Subcutaneous adipose tissue (tissue), 4 donors: Measurements from ENCODE around the gene TMTC3. TPM values are rescaled to one million over a fixed set of nuclear protein-coding genes. Genes with fewer than 3 reads are reported as not detected.

Source experiments
- total RNA-seq, 4 donors: library from RNA; depleted of rRNA; stranded (reverse); fragments of >200 nt; gene quantifications; one replicate each; pipeline ENCODE4 v1.1.0, GENCODE V29; 2016
- TF ChIP-seq, protein P1 (sequence below): fragments of 450-650 bp; IDR thresholded peaks from one replicate; pipeline ENCODE4 v1.5.1; 2016; ENCODE audit warnings: low read depth, mild to moderate bottlenecking, control low read depth, antibody characterized with exemption, moderate library complexity

TMTC3 gene
- total RNA-seq, 4 donors from 2014 or later: 9.4 to 20.9 (median 11.9) TPM

DNA sequence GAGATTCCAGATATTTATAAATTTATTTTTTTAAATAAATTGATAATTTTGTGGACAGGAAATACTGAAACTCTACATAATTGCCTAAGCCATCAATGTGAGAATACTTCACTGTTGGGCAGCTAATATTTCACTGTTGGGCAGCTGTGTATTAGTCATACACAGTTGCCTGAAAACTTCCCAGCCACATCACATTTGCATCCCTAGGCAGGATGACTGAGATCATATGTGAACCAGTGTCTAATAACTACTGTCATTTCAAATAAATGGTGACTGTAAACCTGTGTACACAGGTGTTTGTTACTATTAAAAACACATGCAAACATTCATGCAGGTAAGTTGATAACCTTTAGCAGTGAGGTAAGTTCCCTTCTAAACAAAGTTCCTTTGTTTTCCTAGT, 43.9 kb downstream of the TMTC3 start:
- TF ChIP-seq, protein P1, sequence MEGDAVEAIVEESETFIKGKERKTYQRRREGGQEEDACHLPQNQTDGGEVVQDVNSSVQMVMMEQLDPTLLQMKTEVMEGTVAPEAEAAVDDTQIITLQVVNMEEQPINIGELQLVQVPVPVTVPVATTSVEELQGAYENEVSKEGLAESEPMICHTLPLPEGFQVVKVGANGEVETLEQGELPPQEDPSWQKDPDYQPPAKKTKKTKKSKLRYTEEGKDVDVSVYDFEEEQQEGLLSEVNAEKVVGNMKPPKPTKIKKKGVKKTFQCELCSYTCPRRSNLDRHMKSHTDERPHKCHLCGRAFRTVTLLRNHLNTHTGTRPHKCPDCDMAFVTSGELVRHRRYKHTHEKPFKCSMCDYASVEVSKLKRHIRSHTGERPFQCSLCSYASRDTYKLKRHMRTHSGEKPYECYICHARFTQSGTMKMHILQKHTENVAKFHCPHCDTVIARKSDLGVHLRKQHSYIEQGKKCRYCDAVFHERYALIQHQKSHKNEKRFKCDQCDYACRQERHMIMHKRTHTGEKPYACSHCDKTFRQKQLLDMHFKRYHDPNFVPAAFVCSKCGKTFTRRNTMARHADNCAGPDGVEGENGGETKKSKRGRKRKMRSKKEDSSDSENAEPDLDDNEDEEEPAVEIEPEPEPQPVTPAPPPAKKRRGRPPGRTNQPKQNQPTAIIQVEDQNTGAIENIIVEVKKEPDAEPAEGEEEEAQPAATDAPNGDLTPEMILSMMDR: no peak

DNA sequence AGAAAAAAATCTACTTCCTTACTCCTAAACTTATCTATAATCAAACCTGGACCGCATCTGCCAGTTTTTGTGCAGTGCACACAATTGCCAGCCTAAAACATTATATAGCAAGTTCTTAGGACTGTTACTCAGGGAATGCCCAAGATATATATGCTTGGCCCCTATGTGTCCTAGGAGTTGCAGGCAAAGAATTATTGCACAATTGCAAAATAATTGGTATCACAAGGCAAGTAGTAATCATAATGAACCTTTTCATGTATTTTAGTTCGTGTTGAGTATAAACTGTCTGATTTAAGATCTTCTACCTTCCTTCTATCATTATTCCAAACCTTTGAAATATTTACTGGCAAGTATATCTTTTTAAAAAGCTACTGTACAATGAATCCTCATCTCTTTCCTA, 45.5 kb downstream of the TMTC3 start:
- TF ChIP-seq, protein P1: no peak

GRCh38 chr12:88188180-88188579, 46.1 kb downstream of the TMTC3 start:
- TF ChIP-seq, protein P1: no peak

DNA sequence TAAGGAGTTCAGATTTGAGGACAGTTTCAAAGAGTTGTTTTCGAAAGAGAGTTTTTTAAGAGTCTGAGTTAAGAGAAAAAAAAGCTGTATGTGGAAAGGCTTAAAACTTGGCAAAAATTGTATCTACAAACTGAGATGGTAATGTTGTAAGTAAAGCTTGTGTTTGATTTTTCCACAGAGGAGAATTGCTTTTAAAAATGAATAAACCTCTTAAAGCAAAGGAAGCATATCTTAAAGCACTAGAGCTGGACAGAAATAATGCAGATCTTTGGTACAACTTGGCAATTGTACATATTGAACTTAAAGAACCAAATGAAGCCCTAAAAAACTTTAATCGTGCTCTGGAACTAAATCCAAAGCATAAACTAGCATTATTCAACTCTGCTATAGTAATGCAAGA, 50.3 kb downstream of the TMTC3 start:
- TF ChIP-seq, protein P1: no peak

- TF ChIP-seq, protein P1: no peak
These were observed 52.8 kb downstream of the TMTC3 start for GRCh38 chr12:88194868-88195267.

GRCh38 chr12:88200029-88200428, 57.9 kb downstream of the TMTC3 start:
- TF ChIP-seq, protein P1: no peak

GRCh38 chr12:88202500-88202899, 60.4 kb downstream of the TMTC3 start:
- TF ChIP-seq, protein P1: no peak
